Limb (tissue), 2 donors: ENCODE data around the gene FNDC3B.
"Not testable (repeated sequence)": the region's sequence is repeated elsewhere in the genome, so short reads cannot be mapped to it uniquely, and the experiment has no call there.

ENCODE experiments used
- DNase-seq, 2 donors: peaks; one replicate each; pipeline ENCODE4 v3.0.0-alpha.2; 2016; ENCODE audit errors: extremely low spot score in 2 of 2

The FNDC3B gene

GRCh38 chr3:172031996-172032395 is 7.4 kb upstream of the FNDC3B start:
- no peak for DNase-seq

GRCh38 chr3:172033396-172033795 is 6.0 kb upstream of the FNDC3B start:
- no peak for DNase-seq

GRCh38 chr3:172034786-172035685 is 4.3 kb upstream of the FNDC3B start:
- no peak for DNase-seq

GRCh38 chr3:172036541-172037215 is 2.7 kb upstream of the FNDC3B start:
- DNase-seq, result no peak

GRCh38 chr3:172038798-172039435 is 461 bp upstream of the FNDC3B start:
- no peak for DNase-seq

- peak; percentile 77 to 89 for DNase-seq
Observed at GRCh38 chr3:172040078-172040980, 951 bp downstream of the FNDC3B start.

GRCh38 chr3:172040981-172041963 is 1.9 kb downstream of the FNDC3B start:
- peak; percentile 41 to 56 for DNase-seq

- no peak for DNase-seq
Observed at GRCh38 chr3:172042136-172042662, 2.8 kb downstream of the FNDC3B start.

- not testable (repeated sequence) for DNase-seq
Observed at GRCh38 chr3:172042663-172043179, 3.3 kb downstream of the FNDC3B start.

- no peak for DNase-seq
Observed at GRCh38 chr3:172043233-172043632, 3.9 kb downstream of the FNDC3B start.

- no peak for DNase-seq
Observed at GRCh38 chr3:172043766-172044165, 4.4 kb downstream of the FNDC3B start.

- no peak for DNase-seq
Observed at GRCh38 chr3:172044833-172045585, 5.6 kb downstream of the FNDC3B start.

- no peak for DNase-seq
Observed at GRCh38 chr3:172046268-172046915, 7.0 kb downstream of the FNDC3B start.

- no peak for DNase-seq
Observed at GRCh38 chr3:172047567-172048115, 8.3 kb downstream of the FNDC3B start.

- no peak for DNase-seq
Observed at GRCh38 chr3:172048599-172048998, 9.2 kb downstream of the FNDC3B start.

GRCh38 chr3:172051310-172051956 is 12.1 kb downstream of the FNDC3B start:
- no peak for DNase-seq

GRCh38 chr3:172051957-172052354 is 12.6 kb downstream of the FNDC3B start:
- DNase-seq, result no peak
